CD4-positive, alpha-beta T cell treated with Interferon gamma for 1 hour (primary cell): ENCODE measurements around the gene UBE2S.
"Not testable (repeated sequence)": the region's sequence is repeated elsewhere in the genome, so short reads cannot be mapped to it uniquely, and the experiment has no call there.

ENCODE experiments used
- DNase-seq: peaks from one replicate; pipeline ENCODE4 v3.0.0-alpha.2; 2020

UBE2S gene

GRCh38 chr19:55439052-55439451 lies 31.5 kb upstream of the UBE2S start:
- no peak for DNase-seq

GRCh38 chr19:55437410-55437809 lies 29.8 kb upstream of the UBE2S start:
- DNase-seq = no peak

DNA sequence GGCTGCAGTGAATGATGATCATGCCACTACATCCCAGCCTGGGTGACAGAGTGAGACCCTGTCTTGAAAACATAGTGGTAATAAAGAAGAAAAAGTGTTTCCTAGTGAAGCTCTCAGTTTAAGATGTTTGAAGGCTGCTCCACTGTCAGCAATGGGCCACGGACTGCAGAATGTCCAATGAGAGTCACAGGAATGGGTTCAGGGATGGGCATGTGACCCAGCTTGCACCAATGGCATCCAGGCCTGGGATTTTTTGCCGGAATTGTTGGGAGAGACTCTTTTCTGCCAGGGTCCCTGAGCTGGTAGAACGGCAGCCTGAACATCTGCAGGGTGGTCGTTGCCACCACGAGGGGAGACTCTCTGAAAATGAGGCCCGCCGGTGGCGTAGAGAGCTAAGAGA lies 29.3 kb upstream of the UBE2S start:
- DNase-seq = no peak

DNA sequence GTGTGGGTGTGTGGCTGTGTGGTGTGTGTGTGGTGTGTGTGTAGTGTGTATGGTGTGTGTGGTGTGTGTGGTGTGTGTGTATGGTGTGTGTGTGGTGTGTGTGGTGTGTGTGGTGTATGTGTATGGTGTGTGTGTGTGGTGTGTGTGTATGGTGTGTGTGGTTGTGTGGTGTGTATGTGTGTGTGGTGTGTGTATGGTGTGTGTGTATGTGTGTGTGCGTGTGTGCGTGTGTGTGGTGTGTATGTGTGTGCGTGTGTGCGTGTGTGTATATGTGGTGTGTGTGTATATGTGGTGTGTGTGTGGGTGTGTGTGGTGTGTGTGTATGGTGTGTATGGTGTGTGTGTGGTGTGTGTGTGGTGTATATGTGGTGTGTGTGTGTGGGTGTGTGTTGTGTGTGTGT lies 27.4 kb upstream of the UBE2S start:
- DNase-seq = no peak

- DNase-seq = no peak
Observed at GRCh38 chr19:55434356-55434919, 26.9 kb upstream of the UBE2S start.

- DNase-seq = no peak
Observed at GRCh38 chr19:55433292-55433691, 25.7 kb upstream of the UBE2S start.

DNA sequence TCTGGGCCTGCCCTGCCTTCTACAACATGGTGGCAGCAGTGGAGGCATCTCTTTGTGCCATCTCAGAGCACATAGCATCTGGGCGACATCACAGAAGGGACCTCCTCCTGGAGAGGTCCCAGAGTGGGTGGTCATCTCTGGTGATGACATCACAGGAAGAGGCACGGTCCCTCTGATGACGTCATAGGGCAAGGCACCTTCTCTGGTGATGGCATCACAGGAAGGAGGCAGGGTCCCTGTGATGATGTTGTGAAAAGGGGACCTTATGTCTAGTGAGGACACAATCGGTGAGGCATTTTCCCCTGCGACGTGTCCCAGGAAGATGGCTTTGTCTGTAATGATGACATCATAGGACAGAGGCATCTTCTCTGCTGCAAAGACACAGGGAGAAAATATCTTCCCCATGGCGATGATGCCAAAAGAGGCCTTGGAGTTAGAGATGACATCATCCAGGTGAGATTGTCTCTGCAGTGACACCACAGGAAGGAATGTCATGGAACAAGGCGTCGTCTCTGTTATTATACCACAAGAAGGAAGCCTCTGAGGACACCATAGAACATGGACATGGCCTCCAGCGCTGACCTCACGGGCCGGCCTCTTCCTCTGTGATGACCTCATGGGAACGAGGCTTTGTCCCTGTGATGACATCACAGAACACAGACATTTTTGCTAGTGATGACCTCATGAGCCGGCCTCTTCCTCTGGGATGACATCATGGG lies 24.8 kb upstream of the UBE2S start:
- DNase-seq = no peak

GRCh38 chr19:55431183-55431582 lies 23.6 kb upstream of the UBE2S start:
- DNase-seq = no peak

DNA sequence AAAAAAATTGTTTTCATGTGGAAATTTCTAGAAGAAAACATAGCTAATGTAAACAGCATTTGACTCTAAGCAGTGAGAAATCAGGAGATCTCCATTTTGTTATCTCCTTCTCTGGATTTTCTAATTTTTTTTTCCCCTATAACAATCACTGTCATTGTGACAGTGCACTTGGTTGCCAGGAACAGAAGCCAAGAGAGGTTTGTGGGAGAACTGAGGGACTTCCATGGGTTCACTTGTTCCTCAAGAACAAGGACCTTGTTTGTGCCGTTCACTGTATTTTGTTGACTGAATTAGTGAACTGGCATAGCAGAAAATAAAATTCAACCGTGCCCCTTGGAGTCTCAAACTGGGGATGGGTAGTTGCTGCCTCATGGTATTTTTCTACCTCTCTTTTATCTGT lies 18.5 kb upstream of the UBE2S start:
- DNase-seq = no peak

- no peak for DNase-seq
Observed at GRCh38 chr19:55424518-55424917, 16.9 kb upstream of the UBE2S start.

- no peak for DNase-seq
Observed at GRCh38 chr19:55423225-55424005, 15.8 kb upstream of the UBE2S start.

DNA sequence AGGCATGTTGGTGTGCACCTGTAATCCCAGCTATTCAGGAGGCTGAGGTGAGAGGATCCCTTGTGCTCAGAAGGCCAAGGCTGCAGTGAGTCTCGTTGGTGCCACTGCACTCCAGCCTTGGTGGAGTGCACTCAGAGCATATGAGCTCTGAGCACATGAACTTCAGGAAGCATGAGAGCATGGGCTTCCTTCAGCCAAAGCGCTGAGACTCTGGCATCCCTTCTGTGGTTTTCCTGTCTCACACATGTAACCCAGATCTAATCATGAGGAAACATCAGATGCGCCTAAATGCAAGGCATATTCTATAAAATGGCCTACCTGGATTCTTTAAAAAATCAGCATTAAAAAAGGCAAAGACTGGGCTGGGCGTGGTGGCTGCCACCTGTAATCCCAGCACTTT lies 13.7 kb upstream of the UBE2S start:
- DNase-seq = not testable (repeated sequence)

DNA sequence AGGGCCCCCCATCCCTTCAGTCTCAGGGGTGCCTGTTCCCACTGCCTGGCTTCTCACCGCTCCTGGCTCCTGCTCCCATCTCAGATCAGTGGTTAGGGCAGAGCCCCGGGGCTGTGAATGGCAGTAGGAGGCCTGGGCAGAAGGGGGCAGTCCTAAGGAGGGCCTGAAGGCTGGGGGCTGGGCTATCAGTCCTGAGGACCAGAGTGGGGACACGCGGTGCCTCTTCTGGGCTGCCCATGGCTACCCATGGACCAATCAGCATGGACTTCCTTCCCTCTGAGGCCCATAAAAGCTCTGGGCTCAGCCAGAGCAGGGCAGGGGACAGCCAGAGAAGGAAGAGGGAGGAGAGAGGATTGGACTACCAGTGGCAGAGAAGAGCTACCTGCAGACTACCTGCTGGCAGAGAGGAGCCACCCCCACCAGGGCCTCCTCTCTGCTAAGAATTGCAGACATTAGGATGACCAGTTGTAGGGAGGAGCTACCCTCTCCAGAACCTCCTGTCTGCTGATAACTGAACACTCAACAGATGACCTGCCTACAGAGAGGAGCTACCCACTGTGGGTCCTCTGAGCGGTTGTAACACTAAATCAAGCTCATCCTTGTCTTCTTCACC lies 12.1 kb upstream of the UBE2S start:
- DNase-seq = no peak

GRCh38 chr19:55419103-55419502 lies 11.5 kb upstream of the UBE2S start:
- DNase-seq = no peak

DNA sequence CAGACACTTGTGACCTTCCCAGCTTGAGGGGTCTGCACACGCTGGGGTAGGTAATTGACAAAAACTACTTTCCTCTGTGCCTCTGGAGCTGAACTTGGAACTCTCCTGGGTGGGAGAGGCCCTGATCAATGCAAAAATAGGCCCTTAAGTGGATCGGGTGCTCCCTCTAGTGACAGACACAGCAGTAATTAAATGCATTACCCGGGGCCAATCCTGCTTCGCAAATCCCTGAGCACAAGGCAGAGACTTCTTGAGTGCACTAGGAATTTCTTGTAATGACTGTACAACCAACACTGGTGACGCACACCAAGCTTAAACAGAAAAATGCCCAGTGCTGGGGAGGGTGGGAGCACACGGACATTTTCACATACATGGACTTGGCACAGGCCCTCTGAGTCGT lies 10.6 kb upstream of the UBE2S start:
- peak; percentile 47 for DNase-seq

GRCh38 chr19:55410168-55410567 lies 2.6 kb upstream of the UBE2S start:
- no peak for DNase-seq

- DNase-seq = not testable (repeated sequence)
Observed at GRCh38 chr19:55409179-55409578, 1.6 kb upstream of the UBE2S start.

- no peak for DNase-seq
Observed at GRCh38 chr19:55408533-55408872, 915 bp upstream of the UBE2S start.

DNA sequence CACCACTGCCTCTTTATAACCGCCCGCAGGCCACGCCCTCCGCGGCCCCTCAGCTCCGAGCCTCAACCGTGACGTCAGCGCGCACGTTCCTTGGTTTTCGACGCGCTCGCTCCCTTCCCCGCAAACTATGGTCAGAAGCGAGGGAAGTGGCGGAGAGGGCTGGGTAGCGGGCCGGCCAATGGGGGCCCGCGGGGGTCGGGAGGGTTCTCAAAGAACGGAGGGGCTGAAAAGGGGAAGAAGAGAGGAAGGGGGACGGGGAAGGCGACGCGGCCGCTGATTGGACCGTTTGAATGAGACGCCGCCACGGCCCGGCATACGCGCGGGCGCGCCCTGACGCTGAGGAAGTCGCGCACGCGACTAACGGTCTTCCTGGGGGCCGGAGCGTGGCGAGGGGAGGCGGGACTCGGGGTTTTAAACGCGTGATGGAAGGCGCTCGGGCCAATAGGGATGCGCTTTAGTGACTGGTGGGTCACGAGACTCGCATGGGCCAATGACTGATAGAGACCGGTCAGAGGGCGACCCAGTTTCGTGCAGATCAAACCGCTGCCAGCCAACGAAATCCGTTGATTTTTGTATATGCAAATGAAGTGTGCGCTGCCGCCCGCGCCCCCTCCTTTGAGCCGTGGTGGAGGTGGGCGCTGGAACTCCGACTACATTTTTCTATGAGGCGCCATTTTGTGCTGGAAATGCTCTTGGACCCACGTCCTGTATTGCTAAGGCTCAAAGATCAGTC lies 378 bp upstream of the UBE2S start:
- peak; percentile 99 for DNase-seq

DNA sequence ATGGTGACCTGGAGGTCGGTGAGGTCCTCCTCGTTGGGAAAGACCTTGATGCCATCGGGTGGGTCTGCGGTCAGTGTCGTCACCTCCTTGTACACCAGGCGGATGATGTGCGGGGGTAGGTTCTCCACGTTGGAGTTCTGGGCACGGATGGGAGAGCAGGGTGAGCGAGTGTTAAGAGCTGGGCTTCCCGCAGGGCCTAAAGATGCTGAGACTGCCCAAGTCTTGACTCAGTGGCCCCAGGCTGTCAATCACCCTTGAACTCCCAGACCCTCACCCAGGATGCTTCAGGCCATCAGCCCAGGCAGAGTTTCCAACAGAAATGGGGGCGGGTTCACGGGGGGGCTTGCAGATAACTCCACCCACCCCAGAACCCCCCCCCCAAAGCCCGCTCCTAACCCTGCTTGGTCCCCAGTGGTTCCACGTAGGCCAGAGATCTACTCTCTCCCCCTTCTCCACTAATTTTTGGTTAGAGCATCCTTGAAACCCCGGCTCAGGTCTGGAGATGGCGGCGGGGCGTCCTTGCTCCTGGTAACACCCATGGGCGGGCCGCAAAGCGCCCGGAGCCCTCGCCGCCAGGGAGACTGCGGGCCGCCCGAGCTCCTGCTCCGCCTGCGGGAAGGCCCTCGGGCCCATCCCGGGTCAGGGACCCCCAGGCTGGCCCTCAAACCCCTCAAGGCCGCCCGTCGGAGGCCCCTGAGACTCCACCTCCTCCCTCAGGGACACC lies 600 bp downstream of the UBE2S start:
- DNase-seq = peak; percentile 12

- DNase-seq = no peak
Observed at GRCh38 chr19:55406091-55406825, 1.3 kb downstream of the UBE2S start.

- DNase-seq = no peak
Observed at GRCh38 chr19:55405638-55406037, 1.9 kb downstream of the UBE2S start.
